Smooth muscle cell (in vitro differentiated cells): ENCODE measurements around the gene TFF2. TPM values are rescaled to one million over a fixed set of nuclear protein-coding genes. Genes with fewer than 3 reads are reported as not detected.

Experiments used
- DNase-seq: peaks from one replicate; lab custom pipeline; 2025; ENCODE audit not compliant: unreplicated experiment; lab: John Stamatoyannopoulos, UW
- H2AFZ ChIP-seq: fragments of 200-600 bp; sonication (generic); 2 replicates; pipeline ENCODE4 v1.6.0; 2016; ENCODE audit warnings: antibody characterized with exemption, low read depth, mild to moderate bottlenecking
- H3F3A ChIP-seq: fragments of 200-600 bp; sonication (generic); 2 replicates; pipeline ENCODE4 v1.6.0; 2017; ENCODE audit warnings: antibody characterized with exemption, low read depth
- H3K27ac ChIP-seq: fragments of 200-600 bp; sonication (generic); 2 replicates; pipeline ENCODE4 v1.5.1; 2016; ENCODE audit warnings: low read depth, mild to moderate bottlenecking
- H3K27me3 ChIP-seq: fragments of 200-600 bp; sonication (generic); 2 replicates; pipeline ENCODE4 v1.6.1; 2016; ENCODE audit warnings: low read depth, mild to moderate bottlenecking
- H3K36me3 ChIP-seq: fragments of 200-600 bp; sonication (generic); 2 replicates; pipeline ENCODE4 v1.5.1; 2016; ENCODE audit warnings: low read depth
- H3K4me1 ChIP-seq: fragments of 200-600 bp; sonication (generic); 2 replicates; pipeline ENCODE4 v1.5.1; 2016; ENCODE audit warnings: low read depth
- H3K4me2 ChIP-seq: fragments of 200-600 bp; sonication (generic); 2 replicates; pipeline ENCODE4 v1.6.0; 2016; ENCODE audit warnings: mild to moderate bottlenecking
- H3K4me3 ChIP-seq: fragments of 200-600 bp; sonication (generic); 2 replicates; pipeline ENCODE4 v1.5.1; 2016; ENCODE audit warnings: mild to moderate bottlenecking
- H3K79me2 ChIP-seq: fragments of 200-600 bp; sonication (generic); 2 replicates; pipeline ENCODE4 v1.6.0; 2016; ENCODE audit warnings: low read depth, mild to moderate bottlenecking
- H3K9ac ChIP-seq: fragments of 200-600 bp; sonication (generic); 2 replicates; pipeline ENCODE4 v1.6.0; 2016; ENCODE audit warnings: low read depth
- H3K9me3 ChIP-seq: fragments of 200-600 bp; sonication (generic); replicated peaks from 2 replicates; pipeline ENCODE4 v1.5.1; 2016; ENCODE audit warnings: low read depth
- H4K20me1 ChIP-seq: fragments of 200-600 bp; sonication (generic); 2 replicates; pipeline ENCODE4 v1.6.0; 2016; ENCODE audit warnings: low read depth
- CTCF ChIP-seq: fragments of 200-600 bp; sonication (generic); IDR thresholded peaks from 2 replicates; pipeline ENCODE4 v1.5.1; 2017; ENCODE audit warnings: borderline replicate concordance, mild to moderate bottlenecking, antibody characterized with exemption; ENCODE audit not compliant: insufficient read depth, poor library complexity, severe bottlenecking
- WGBS: methylation state at CpG from one replicate; pipeline ENCODE4 v1.1.7; 2016; ENCODE audit warnings: low lambda C conversion rate; 5-methylcytosine and 5-hydroxymethylcytosine counted together
- polyA plus RNA-seq: library from polyadenylated mRNA; unstranded; fragments of >200 nt; fragmentation: Nextera tagmentation; extraction: Ambion mirVana; gene quantifications from 2 replicates; pipeline ENCODE4 v1.2.1, GENCODE V29; 2016
- total RNA-seq: library from RNA; depleted of rRNA; stranded (reverse); fragments of >200 nt; gene quantifications from 2 replicates; pipeline ENCODE4 v1.2.3, GENCODE V29; 2014

TFF2 gene
- total and polyA plus RNA-seq, 2 experiments from 2014 or later: not detected

DNA sequence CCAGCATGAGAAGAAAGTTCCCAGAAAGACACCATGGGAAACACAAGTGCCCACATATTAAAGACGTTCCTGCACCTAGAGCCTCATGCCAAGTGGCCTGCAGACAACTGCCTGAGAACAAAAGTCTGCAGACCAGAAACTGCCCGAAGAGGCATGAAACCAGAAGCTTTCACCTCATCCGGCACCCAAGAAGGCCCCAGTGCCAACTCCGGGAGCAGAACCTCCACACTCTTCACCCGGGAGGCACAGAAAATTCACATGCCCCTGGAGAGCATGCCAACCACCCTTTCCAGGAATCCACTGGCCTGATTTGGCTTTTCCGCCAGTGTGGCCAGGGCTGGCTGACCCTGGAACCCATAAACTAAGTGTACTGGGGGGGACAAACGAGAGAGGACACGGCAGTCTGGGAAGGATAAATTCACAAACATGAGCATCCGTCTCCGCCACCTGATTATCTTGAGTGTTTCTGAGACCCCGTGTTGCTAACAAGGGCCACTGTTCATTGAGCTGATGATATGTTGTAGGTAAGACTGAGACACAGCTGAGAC lies 6.8 kb downstream of the TFF2 start:
- H2AFZ ChIP-seq: no peak overlapping the region
- H3K36me3 ChIP-seq: no peaks in the 10 kb centered on the region
- TF ChIP-seq CTCF: no peak
- H3K79me2 ChIP-seq: no peaks in the 10 kb centered on the region
- no peaks in the 10 kb centered on the region for H3K4me1 ChIP-seq
- no peaks in the 10 kb centered on the region for H4K20me1 ChIP-seq
- H3K9ac ChIP-seq: no peak overlapping the region
- H3K9me3 ChIP-seq: no peaks in the 10 kb centered on the region
- DNase-seq: no peak
- WGBS: 85% methylated on average over 11 of the region's 11 CpGs
- no peak overlapping the region for H3K4me2 ChIP-seq
- H3K4me3 ChIP-seq: no peak overlapping the region
- no peak overlapping the region for H3K27ac ChIP-seq
- no peaks in the 10 kb centered on the region for H3K27me3 ChIP-seq
- no peaks in the 10 kb centered on the region for H3F3A ChIP-seq

DNA sequence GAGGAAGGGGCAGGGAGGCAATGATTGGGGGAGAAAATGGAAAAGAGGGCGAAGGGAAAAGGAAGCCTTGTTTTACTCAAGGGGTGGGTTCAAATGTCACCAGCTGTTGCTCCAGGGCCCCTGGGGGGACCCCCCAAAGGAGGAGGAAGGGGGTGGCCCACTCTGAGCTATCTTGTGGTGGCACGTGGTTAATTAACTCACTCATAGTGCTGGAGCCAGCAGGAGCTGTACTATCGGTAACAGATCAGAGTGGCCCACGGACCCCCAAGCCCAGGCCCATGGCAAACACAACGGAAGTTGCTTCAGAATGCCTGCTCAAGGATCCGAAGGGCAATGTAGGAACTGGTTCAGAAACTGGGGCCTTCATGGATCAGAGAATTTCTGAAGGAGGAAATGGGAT lies 7.2 kb downstream of the TFF2 start:
- WGBS: 91% methylated on average over 6 of the region's 6 CpGs
- no peaks in the 10 kb centered on the region for H3K27me3 ChIP-seq

GRCh38 chr21:42343101-42343500 lies 7.7 kb downstream of the TFF2 start:
- Histone ChIP-seq H3K27me3 (no peaks in the 10 kb centered on the region), H3K4me2 (no peak overlapping the region), H4K20me1 (no peaks in the 10 kb centered on the region), H3K27ac (no peak overlapping the region), H3K79me2 (no peaks in the 10 kb centered on the region), H3K36me3 (no peaks in the 10 kb centered on the region), H3K4me1 (no peaks in the 10 kb centered on the region), H3K9me3 (no peaks in the 10 kb centered on the region), H3F3A (no peaks in the 10 kb centered on the region), H3K9ac (no peak overlapping the region), H2AFZ (no peak overlapping the region), H3K4me3 (no peak overlapping the region)
- 84% methylated on average over 10 of the region's 10 CpGs for WGBS
- TF ChIP-seq CTCF: no peak
- DNase-seq: no peak

More for the DNA sequence above, 7.2 kb downstream of the TFF2 start:
- Histone ChIP-seq H3K79me2 (no peaks in the 10 kb centered on the region), H4K20me1 (no peaks in the 10 kb centered on the region), H3K9me3 (no peaks in the 10 kb centered on the region), H3K4me2 (no peak overlapping the region), H3K4me1 (no peaks in the 10 kb centered on the region), H2AFZ (no peak overlapping the region), H3K4me3 (no peak overlapping the region), H3K9ac (no peak overlapping the region), H3F3A (no peaks in the 10 kb centered on the region), H3K36me3 (no peaks in the 10 kb centered on the region), H3K27ac (no peak overlapping the region)
- TF ChIP-seq CTCF: no peak
- DNase-seq: no peak
